IPS-15b (cell line): Measurements from ENCODE around the gene ST3GAL3.

ENCODE experiments used
- H3K27me3 ChIP-seq: one replicate; pipeline ENCODE4 v1.6.1; 2013; ENCODE audit warnings: low read length; ENCODE audit not compliant: control insufficient read depth, insufficient read depth
- H3K36me3 ChIP-seq: one replicate; pipeline ENCODE4 v1.6.1; 2013; ENCODE audit warnings: low read length; ENCODE audit not compliant: control insufficient read depth, insufficient read depth
- H3K4me1 ChIP-seq: one replicate; pipeline ENCODE4 v1.6.1; 2013; ENCODE audit warnings: mild to moderate bottlenecking, low read length; ENCODE audit not compliant: control insufficient read depth, insufficient read depth
- H3K4me3 ChIP-seq: one replicate; pipeline ENCODE4 v1.5.1; 2013; ENCODE audit warnings: low read depth, low read length
- H3K9ac ChIP-seq: one replicate; pipeline ENCODE4 v1.6.1; 2013; ENCODE audit warnings: low read depth, mild to moderate bottlenecking, low read length
- H3K9me3 ChIP-seq: one replicate; pipeline ENCODE4 v1.6.1; 2013; ENCODE audit warnings: mild to moderate bottlenecking, low read length; ENCODE audit not compliant: control insufficient read depth, insufficient read depth

The ST3GAL3 gene

GRCh38 chr1:43879414-43879813, 172.1 kb downstream of the ST3GAL3 start:
- no peaks in the 10 kb centered on the region for H3K9me3 ChIP-seq
- H3K4me1 ChIP-seq, result peaks cover 3% of the 10 kb centered on the region
- no peak overlapping the region for H3K9ac ChIP-seq
- H3K27me3 ChIP-seq, result no peaks in the 10 kb centered on the region
- H3K36me3 ChIP-seq, result no peaks in the 10 kb centered on the region
- no peak overlapping the region for H3K4me3 ChIP-seq

- Histone ChIP-seq H3K4me1 (peaks cover 7% of the 10 kb centered on the region), H3K9ac (no peak overlapping the region), H3K36me3 (no peaks in the 10 kb centered on the region), H3K27me3 (no peaks in the 10 kb centered on the region), H3K9me3 (no peaks in the 10 kb centered on the region), H3K4me3 (no peak overlapping the region)
Measured at GRCh38 chr1:43879996-43880395, 172.7 kb downstream of the ST3GAL3 start.

- Histone ChIP-seq H3K9me3 (no peaks in the 10 kb centered on the region), H3K4me3 (no peak overlapping the region), H3K36me3 (no peaks in the 10 kb centered on the region), H3K27me3 (no peaks in the 10 kb centered on the region), H3K9ac (no peak overlapping the region), H3K4me1 (peaks cover 12% of the 10 kb centered on the region)
Measured at GRCh38 chr1:43880604-43881003, 173.3 kb downstream of the ST3GAL3 start.

GRCh38 chr1:43881415-43881814, 174.1 kb downstream of the ST3GAL3 start:
- Histone ChIP-seq H3K27me3 (no peaks in the 10 kb centered on the region), H3K4me1 (peaks cover 12% of the 10 kb centered on the region), H3K9me3 (no peaks in the 10 kb centered on the region), H3K4me3 (no peak overlapping the region), H3K36me3 (no peaks in the 10 kb centered on the region), H3K9ac (no peak overlapping the region)

- Histone ChIP-seq H3K4me3 (no peak overlapping the region), H3K4me1 (peaks cover 16% of the 10 kb centered on the region), H3K27me3 (no peaks in the 10 kb centered on the region), H3K36me3 (no peaks in the 10 kb centered on the region), H3K9me3 (no peaks in the 10 kb centered on the region), H3K9ac (no peak overlapping the region)
Measured at GRCh38 chr1:43882763-43883162, 175.4 kb downstream of the ST3GAL3 start.

- no peak overlapping the region for H3K4me3 ChIP-seq
- H3K36me3 ChIP-seq, result no peaks in the 10 kb centered on the region
- peaks cover 18% of the 10 kb centered on the region for H3K4me1 ChIP-seq
- no peaks in the 10 kb centered on the region for H3K9me3 ChIP-seq
- H3K27me3 ChIP-seq, result no peaks in the 10 kb centered on the region
- no peak overlapping the region for H3K9ac ChIP-seq
Measured at GRCh38 chr1:43883321-43883720, 176.0 kb downstream of the ST3GAL3 start.

GRCh38 chr1:43885279-43885801, 178.0 kb downstream of the ST3GAL3 start:
- Histone ChIP-seq H3K9ac (no peak overlapping the region), H3K4me1 (peaks cover 18% of the 10 kb centered on the region), H3K27me3 (no peaks in the 10 kb centered on the region), H3K9me3 (no peaks in the 10 kb centered on the region), H3K36me3 (no peaks in the 10 kb centered on the region), H3K4me3 (no peak overlapping the region)

- Histone ChIP-seq H3K4me1 (peaks cover 15% of the 10 kb centered on the region), H3K9ac (no peak overlapping the region), H3K4me3 (no peak overlapping the region), H3K27me3 (no peaks in the 10 kb centered on the region), H3K36me3 (no peaks in the 10 kb centered on the region), H3K9me3 (no peaks in the 10 kb centered on the region)
Measured at GRCh38 chr1:43887748-43888147, 180.4 kb downstream of the ST3GAL3 start.

- Histone ChIP-seq H3K9me3 (no peaks in the 10 kb centered on the region), H3K36me3 (no peaks in the 10 kb centered on the region), H3K4me3 (no peak overlapping the region), H3K27me3 (no peaks in the 10 kb centered on the region), H3K9ac (no peak overlapping the region), H3K4me1 (peaks cover 7% of the 10 kb centered on the region)
Measured at GRCh38 chr1:43890815-43891214, 183.5 kb downstream of the ST3GAL3 start.

- Histone ChIP-seq H3K36me3 (no peaks in the 10 kb centered on the region), H3K4me3 (no peak overlapping the region), H3K9ac (peak overlapping the region; percentile 8), H3K27me3 (no peaks in the 10 kb centered on the region), H3K4me1 (no peaks in the 10 kb centered on the region), H3K9me3 (no peaks in the 10 kb centered on the region)
Measured at GRCh38 chr1:43893006-43893405, 185.7 kb downstream of the ST3GAL3 start.

- Histone ChIP-seq H3K9ac (no peak overlapping the region), H3K27me3 (no peaks in the 10 kb centered on the region), H3K9me3 (no peaks in the 10 kb centered on the region), H3K4me1 (no peaks in the 10 kb centered on the region), H3K4me3 (no peak overlapping the region), H3K36me3 (no peaks in the 10 kb centered on the region)
Measured at GRCh38 chr1:43898981-43899380, 191.6 kb downstream of the ST3GAL3 start.

- H3K9me3 ChIP-seq, result no peaks in the 10 kb centered on the region
- H3K4me3 ChIP-seq, result no peak overlapping the region
- no peaks in the 10 kb centered on the region for H3K27me3 ChIP-seq
- H3K36me3 ChIP-seq, result no peaks in the 10 kb centered on the region
- no peak overlapping the region for H3K9ac ChIP-seq
- no peaks in the 10 kb centered on the region for H3K4me1 ChIP-seq
Measured at GRCh38 chr1:43900386-43900785, 193.1 kb downstream of the ST3GAL3 start.
